GM21786 (cell line): ENCODE data around the gene TMEM121.

Source experiments
- ATAC-seq: cut with Tn5 transposase; IDR thresholded peaks from one replicate; pipeline ENCODE4 v1.9.1; 2021; ENCODE audit not compliant: unreplicated experiment

Gene TMEM121

DNA sequence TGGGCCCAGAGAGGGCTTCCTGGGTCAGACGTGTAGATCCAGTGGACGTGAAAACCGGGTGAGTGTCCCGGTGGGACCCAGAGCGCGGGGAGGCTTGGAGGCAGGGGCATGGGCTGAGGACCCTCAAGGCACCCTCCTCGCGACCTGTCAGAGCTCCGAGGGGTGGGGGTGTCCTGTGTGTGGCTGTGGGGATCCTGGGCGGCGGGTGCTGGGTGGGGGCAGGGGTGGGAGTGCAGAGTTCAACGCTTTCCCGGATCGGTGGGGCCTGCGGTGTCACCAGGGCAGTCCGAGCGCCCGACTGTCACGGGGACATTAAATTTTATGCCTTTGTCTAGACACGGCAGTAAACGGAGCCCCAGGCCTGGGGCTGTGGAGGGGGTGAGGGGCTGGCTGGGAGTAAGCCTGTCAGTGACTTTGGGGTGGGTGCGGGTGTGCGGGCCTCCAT lies 1.0 kb downstream of the TMEM121 start:
- ATAC-seq, result no peak

GRCh38 chr14:105527826-105528585 lies 1.6 kb downstream of the TMEM121 start:
- no peak for ATAC-seq

DNA sequence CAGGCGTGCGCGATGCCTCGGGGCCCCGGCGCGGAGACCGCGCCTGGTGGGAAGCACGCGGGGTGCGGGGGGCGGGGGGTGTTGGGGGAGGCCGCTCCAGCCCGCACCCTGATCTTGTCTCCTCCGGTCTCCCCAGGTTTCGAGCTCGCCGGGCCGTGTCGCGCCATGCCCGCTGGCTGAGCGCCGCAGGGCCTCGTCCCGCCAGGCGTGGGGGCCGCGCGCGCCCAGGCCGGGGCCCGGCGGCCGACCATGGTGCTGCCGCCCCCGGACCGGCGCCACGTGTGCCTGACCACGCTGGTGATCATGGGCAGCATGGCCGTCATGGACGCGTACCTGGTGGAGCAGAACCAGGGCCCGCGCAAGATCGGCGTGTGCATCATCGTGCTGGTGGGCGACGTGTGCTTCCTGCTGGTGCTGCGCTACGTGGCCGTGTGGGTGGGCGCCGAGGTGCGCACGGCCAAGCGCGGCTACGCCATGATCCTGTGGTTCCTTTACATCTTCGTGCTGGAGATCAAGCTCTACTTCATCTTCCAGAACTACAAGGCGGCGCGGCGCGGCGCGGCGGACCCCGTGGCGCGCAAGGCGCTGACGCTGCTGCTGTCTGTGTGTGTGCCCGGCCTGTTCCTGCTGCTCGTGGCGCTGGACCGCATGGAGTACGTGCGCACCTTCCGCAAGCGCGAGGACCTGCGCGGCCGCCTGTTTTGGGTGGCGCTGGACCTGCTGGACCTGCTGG lies 2.4 kb downstream of the TMEM121 start:
- no peak for ATAC-seq

DNA sequence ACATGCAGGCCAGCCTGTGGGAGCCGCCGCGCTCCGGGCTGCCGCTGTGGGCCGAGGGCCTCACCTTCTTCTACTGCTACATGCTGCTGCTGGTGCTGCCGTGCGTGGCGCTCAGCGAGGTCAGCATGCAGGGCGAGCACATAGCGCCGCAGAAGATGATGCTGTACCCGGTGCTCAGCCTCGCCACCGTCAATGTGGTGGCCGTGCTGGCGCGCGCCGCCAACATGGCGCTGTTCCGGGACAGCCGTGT lies 2.9 kb downstream of the TMEM121 start:
- no peak for ATAC-seq

- no peak for ATAC-seq
These were observed 3.3 kb downstream of the TMEM121 start for GRCh38 chr14:105529569-105530284.

GRCh38 chr14:105530285-105531087 lies 4.1 kb downstream of the TMEM121 start:
- ATAC-seq, result no peak

DNA sequence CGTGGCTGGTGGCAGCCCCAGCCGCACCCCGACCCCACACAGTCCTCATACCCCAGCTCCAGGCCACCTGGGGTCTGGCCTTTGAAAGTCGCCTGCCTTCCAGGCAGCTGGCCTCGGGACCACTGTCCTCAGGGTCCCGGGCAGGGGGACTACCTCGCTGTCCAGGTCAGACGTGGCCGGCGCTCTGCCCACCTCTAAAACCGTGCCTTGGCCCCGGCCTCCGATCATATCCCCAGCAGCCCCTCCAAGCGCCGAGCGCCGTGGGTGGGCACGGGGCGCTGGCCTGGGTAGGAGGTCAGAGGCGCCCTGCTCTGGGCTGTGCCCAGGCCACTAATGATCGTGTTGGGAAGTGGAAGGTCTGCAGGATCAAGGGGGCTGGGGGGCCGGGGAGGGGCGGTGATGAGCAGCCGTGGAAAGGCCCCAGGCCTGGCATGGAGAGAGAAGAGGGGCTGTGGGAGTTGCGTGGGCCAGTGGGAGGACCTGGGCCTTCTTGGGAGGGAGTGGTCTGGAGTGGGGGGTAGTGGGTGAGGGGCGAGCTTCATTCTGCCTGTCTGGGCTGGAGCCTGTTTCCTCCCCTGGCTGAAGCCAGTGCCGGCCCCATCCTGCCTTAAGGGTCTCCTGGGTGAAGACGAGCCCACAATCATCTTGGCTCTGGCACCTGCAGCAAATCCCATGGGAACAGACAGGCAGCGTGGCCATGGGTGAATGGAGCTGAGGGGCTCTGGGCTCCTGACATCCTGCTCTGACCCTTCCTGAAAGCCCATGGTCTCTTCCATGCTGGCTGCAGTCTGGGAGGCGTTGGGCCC lies 4.9 kb downstream of the TMEM121 start:
- no peak for ATAC-seq

- ATAC-seq, result no peak
These were observed 5.7 kb downstream of the TMEM121 start for GRCh38 chr14:105531894-105532623.

DNA sequence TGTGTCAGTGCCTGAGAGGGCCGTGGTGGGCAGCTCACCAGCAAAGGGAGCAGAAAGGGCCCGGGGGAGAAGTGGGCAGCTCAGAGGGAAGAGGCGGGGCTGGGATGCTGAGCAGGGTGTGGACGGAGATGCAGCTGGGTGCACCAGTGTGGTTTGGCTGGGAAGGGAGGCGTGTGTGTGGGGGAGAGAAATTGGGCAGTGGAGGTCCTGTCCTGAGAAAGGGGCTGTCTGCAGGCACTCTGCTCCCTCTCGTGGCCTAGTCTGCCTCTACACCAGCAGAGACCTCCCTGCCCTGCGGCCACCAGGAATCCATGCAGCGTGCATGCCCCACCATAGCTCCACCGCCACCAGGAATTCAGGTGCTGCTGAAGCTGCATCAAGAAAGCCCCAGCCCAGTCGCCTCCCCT lies 6.4 kb downstream of the TMEM121 start:
- no peak for ATAC-seq

DNA sequence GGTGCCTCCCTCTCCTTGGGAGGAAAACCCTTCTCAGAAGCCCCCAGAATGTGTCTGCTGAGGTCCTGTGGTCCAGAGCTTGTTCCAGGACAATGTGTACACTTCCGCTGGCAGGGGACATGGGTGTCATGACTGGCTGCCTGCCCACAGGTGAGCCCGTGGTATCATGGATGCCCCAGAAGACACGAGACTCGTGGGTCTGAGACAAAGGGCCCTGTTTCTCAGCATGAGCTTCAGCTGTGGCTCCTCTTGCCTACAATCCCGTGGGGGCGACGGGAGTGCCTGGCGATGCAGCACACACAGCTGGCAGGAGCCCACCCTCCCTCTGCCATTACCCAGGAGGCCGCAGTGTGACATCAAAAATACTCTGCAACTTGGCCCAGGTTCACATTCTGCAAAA lies 7.0 kb downstream of the TMEM121 start:
- no peak for ATAC-seq

DNA sequence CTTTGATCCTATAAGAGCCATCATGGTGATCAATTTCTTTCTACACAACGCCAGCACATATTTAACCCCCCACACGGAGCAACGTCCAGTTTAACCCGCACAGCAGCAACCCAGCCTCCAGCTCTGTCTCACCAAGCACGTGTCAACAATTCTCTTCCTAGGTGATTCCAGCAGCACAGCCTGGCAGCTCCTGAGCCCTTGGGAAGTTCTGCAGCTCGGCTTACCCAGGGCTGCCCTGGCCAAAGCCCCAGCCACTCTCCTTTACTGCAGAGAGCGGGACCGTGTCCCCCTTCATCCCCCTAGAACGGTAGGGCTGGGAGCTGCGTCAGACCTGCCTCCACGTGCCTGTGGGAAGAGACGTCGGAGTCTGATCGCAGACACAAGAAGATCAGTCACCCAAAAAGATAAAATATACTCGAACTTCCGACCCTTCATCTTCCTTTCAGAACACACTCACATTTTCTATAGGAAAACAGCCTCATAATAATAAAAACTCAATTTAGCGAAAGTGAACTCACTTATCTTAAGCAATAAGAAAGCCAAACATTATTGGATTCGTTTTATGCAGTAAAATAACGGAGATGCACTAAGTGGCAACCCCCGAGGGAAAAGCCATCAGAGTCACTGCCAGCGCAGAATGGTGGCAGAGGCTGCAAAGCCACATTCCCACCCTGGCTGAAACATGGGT lies 7.6 kb downstream of the TMEM121 start:
- no peak for ATAC-seq

DNA sequence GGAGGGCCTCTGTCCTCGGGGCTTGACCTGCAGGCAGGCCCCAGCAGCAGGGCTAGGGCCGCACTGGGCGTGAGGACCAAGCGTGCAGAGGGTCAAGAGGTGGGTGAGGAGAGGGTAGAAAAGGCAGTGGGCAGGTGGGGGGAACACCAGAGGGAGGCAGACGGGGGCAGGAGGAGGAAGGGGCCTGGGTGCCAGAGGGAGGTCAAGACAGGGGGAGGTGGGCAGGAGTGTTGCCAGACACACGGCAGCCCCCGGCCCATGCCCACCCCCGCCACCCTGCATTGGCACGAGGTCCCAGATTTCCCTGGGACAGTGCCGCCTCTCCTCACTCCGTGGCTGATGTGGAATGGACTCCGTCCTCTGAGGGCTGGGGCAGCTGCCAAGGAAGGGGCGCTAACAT lies 8.2 kb downstream of the TMEM121 start:
- ATAC-seq, result no peak

GRCh38 chr14:105536051-105536450 lies 9.7 kb downstream of the TMEM121 start:
- no peak for ATAC-seq

DNA sequence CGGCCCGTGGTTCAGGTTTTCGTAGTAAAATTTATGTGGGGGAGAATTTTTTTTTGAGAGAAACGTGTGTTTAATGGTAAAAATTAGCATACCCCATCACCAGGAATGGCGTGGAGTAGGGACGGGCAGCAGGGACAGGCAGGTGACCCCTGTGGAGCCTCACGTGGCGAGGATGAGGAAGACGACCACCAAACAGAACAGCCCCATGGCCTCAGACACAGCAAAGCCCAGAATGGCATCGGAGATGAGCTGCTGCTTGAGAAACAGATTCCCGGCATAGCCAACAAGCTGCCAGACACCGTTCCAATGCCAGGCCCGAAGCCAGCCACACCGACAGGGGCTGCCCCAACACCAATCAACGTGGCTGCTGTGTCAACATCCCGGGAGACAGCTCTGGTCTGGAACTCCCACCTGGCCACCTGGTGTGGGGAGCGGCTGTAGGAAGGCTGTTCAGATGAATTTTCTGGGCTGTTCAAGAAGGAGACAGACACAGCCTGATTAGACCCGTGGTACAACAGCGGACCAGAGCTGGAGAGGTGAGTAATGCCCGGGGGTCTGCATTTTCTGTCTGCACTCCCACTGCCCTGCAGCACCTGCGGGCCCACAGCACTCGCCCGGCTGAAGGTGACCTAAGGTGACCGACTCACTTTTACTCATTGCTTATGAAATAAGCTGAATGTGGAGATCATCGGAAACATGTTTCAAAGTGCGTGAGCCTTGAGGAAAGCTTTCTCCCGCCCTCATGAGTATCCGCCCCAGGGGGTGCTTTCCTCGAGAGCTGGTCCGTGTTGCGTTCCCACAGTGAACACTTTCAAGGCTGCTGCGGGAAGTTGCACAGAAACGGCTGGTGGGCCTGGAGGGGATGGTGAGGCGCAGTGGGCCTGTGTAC lies 10.6 kb downstream of the TMEM121 start:
- no peak for ATAC-seq

DNA sequence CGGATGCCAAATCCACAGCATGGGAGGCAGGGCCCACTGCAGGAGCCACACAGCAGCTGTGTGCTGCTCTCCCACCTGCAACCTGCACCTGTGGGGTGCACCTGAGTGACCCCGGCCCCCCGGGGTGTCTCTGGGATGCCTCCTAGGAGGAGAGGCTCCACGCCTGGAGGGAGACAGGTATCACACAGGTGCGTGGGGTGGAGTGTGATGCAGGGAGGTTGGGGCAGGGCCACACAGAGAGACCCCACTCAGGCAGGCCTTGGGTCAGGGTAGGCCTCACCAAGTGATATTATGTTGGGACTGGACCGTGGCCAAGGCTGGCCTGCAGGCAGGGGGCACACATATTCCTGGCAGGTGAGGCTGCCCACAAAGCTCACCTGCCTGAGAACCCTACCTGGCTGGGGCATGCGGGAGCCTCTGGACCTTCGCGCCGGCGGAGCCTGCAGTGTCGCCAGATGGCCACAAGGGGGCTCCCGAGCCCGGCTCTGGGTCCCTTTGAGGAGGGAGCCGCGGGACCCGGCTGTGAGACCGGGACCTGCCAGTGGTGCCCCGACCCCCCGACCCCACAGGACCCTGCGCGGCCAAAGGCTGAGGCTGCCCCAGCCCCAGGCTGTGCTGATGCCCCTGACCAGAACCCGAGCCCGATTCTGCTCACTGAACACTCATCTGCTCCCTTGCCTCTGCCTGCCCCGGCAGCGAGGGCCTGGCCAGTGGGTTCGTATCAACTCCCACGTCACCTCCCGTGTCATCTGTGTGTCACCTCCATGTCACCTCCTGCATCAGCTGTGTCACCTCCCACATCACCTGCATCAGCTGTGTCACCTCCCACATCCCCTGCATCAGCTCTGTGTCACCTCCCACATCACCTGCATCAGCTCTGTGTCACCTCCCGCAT lies 11.4 kb downstream of the TMEM121 start:
- ATAC-seq, result no peak

- ATAC-seq, result no peak
These were observed 12.2 kb downstream of the TMEM121 start for GRCh38 chr14:105538481-105539049.

DNA sequence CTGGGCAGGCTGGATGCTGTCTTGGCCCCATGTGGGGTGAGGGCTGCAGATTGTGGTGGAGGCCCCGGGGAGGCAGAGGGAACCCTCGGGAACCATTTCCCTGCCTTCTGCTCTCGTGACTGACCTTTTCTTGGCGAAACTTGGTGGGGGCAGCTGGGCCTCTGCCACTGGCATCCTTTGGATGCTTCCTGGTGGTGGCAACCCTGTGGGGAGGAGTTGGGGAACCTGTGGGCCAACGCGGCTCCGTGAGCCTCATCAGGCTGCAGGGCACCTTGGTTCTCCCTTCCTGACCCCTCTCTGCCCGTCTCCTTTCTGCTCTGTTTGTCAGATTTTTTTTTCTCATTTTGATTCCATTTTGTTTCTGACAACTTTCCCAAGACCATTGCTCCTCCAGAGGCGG lies 14.4 kb downstream of the TMEM121 start:
- ATAC-seq, result no peak
